Smooth muscle cell of the brain vasculature (primary cell): ENCODE measurements around the gene TMEM186.
"Not testable (repeated sequence)": the region's sequence is repeated elsewhere in the genome, so short reads cannot be mapped to it uniquely, and the experiment has no call there.

Experiments
- DNase-seq: peaks from one replicate; pipeline ENCODE4 v3.0.0-alpha.2; 2012; ENCODE audit warnings: low read depth, low spot score

The TMEM186 gene

DNA sequence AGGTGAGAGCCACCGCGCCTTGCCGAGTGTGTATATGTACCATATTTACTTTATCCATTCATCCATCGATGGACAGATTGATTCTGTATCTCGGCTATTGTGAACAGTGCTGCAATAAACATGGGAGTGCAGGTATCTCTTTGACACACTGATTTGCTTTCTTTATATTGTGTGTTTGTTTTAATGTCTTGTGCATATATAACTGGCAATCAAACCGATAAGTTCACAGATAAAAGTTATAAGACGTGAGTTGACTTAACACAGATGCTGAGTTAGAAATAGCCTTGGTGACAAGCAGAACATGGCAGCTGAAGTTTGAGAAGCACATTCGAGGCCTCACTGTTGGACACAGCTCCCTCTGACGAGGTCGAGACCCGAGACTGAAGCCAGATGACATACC is 23.2 kb downstream of the TMEM186 start:
- DNase-seq: no peak

DNA sequence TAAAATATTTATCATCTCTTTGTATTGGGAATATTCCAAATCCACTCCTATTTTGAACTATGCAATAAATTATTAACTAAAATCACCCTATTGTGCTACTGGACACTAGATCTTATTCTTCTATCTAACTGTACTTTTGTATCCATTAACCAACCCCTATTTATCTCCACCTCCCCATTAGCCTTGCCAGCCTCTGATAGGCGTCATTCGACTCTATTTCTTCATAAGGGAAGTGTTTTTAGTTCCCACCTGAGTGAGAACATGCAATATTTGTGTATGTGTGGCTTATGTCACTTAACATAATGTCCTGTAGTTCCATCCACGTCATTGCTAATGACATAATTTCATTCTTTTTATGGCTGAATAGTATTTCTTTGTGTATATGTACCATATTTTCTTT is 23.9 kb downstream of the TMEM186 start:
- DNase-seq: no peak

DNA sequence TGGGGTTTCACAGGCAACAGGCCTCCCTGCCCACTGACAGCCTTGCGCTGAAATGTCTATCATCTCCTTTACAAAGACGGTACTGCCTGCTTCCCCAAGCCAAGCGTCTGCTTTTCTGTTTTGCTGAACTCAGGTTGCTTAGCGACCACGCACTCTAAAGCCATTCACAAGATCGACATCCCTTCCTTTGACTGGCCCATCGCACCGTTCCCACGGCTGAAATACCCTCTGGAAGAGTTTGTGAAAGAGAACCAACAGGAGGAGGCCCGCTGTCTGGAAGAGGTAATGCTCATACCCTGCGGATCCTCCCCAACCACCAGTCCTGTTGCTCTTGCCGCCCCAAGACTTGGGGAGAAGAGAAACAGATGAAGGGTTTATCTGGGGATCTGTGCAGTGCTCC is 28.7 kb downstream of the TMEM186 start:
- DNase-seq: no peak

DNA sequence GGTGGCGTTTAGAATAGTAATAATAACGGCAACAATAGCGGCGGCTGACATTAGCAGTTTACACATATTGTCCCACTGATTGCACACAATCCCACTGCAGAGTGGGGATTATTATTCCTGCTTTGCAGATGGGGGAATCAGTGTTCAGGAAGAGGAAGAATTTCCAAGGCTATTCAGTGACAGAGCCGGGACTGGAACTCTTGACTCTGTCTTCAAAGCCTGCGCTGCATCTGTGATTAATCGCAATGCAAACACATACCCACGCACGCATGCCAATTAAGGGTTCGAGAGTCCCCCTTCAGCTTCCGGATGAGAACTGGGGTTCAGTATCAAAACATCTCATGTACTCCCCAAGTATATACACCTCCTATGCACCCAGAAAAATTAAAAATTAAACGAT is 29.2 kb downstream of the TMEM186 start:
- no peak for DNase-seq

DNA sequence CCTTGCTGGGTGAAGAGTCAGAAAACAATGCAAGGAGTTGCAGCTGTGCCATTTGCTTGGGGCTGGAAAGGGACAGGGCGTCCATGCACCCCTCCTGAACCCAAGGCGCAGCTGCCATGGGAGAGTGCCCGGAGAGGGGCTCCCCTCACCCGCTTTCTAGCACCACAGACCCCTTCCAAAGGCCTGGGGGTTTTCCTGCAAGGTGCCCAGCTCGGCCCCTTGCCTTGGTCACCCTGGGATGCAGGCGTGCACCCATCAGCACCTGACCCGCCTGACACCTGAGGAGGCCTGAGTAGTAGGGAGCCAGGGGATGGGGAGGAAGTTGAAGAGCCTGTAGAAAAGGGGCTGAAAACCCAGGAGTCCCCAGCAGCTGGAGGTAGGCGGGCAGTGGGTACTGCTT is 30.3 kb downstream of the TMEM186 start:
- DNase-seq: no peak

DNA sequence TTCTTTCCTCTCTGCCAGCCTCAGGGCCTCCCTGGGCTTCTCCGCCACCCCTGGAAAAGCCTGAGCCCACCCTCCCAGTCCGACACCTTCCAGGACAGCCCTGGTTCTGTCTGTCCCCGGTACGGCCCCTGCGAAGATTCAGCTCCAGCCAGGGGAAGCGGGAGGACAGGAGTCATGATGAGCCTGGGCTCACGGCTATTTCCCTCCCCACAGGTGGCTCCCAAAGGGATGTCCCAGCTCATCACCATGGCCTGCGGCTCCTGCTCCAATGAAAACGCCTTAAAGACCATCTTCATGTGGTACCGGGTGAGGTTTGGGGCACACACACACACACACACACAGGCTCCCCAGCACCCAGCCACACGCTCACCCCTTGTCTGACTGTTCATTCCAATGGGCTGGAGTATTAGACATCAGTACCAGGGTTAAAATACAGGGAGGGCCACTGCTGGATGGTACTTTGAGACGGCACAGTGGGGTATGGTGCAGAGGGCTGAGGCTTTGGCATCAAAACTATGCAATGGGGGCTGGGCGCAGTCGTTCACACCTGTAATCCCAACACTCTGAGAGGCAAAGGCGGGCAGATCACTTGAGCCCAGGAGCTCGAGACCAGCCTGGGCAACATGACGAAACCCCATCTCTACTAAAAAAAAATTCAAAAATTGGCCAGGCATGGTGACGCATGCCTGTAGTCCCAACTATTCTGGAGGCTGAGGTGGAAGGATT is 32.8 kb downstream of the TMEM186 start:
- DNase-seq: no peak

DNA sequence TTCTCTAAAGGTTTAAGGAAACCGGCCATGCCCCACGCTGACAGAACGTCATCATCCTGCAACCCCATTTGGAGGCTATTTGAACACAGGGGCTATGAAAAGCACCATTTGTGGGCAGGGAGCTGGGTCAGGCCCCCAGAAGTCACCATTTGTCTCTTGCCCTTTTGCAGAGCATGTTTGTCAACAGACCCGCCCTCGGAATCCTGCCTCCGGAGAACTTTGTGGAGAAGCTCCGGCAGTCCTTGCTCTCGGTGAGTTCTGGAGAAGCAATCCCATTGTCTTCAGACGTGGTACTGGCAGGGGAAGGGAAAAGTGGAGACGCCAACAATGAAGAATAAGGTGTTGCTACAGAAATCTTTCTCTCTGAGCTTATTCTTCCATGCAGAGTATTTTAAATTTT is 33.5 kb downstream of the TMEM186 start:
- DNase-seq: no peak

DNA sequence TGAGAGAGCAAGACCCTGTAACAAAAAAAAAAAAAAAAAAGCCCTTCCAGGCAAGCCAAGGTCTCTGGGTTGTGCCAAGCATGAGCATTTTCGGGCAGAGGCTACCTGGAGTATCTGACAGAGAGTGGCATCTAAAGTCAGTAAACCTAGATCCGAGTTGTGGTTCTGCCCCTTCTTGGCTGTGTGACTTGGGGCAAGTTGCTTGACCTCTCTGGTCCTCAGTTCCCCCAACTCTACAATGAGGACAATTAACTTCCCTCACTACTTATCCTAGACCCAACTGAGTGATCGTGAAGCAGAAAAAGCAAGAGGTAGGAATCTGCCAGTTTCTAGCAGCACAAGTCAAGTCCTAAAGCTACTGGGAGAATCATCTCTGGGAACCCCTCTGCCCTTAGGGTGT is 34.4 kb downstream of the TMEM186 start:
- DNase-seq: no peak

DNA sequence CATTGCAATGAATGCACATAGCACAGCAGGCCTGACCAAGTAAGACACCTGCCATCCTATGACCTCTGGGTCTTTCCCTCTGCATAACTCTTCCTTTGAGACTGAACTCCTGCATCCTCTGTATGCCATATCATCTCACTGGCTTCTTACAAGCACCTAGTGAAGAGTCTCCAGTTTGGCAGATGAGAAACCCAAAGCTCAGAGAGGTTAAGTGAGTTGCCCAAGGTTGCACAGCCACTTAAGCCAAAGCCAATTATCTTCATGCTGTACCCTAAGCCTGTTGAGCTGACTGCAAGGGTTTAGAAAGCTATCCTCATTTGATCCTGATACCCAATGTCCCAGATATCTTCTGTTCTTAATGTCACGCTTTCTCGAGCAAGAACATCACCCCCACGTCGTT is 35.2 kb downstream of the TMEM186 start:
- no peak for DNase-seq

DNA sequence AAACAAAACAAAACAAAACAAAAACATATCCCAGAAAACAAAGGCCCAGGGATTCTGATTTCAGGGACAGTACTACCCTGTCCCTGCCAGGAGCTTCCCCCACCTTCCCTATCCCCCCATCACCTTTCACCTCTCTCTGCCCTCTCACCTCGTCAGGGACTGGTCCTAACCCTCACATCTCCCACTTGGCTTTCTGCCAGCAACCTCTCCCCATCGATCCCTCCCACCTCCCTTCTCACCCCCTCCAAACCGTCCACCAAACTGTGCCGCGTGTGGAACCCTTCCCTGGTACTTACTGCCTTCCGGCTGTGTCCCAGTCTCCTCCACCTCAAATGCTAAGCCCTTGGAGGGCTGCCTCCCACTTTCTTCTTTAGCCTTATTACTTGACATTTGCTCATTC is 36.4 kb downstream of the TMEM186 start:
- DNase-seq: no peak

DNA sequence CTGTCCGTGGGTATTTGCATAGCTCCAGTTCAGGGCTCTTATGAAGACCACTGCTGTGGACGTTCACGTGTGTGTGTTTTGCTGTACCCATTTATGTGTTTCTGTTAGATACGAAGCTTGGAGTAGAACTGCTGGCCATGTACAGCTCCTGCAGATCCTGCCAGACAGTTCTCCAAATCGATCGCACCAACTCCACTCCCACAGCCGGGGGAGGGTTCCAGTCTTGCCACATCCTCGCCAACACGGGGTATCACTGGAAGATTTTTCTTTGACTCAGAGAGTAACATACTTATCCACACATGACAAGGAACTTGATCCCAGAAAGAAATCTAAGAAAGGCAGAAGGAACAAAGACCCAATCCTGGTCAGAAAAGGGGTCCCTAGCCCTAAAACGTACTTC is 37.4 kb downstream of the TMEM186 start:
- no peak for DNase-seq

DNA sequence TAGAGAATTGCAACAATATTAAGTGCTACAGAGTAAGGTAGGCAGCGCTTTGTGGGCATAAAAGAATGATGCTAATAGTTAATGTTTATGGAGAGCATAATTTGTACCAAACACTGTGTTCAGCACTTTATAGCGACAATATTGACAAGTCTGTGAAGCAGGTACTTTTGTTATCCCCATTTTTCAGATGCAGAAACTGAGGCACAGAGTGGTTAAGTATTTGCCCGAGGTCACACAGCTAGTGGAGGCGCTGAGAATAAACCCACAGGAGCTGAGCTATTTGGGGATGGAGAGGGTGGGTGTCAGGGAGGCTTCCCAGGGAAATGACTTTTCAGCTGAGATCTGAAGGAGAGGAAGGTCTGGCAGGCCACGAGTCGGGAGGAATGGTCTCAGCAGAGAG is 39.4 kb downstream of the TMEM186 start:
- DNase-seq: no peak

DNA sequence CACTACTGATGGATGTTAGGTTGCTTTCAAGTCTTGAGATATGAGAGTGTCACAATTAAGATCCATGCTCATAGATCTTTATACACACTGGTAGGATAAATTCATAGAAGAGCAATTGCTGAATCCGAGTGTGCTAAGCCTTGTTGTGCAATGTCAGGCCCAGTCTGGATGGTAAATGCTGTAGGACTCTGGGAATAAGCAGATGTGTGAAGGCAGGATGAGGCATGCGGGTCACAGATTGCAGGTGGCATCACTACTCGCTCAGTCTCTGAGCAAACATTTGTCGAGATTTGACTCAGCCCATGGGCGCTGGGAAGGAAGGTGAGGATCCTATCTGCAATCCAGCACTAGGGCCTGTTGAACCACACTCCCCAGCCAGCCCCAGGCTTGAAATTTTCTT is 40.7 kb downstream of the TMEM186 start:
- DNase-seq: no peak

DNA sequence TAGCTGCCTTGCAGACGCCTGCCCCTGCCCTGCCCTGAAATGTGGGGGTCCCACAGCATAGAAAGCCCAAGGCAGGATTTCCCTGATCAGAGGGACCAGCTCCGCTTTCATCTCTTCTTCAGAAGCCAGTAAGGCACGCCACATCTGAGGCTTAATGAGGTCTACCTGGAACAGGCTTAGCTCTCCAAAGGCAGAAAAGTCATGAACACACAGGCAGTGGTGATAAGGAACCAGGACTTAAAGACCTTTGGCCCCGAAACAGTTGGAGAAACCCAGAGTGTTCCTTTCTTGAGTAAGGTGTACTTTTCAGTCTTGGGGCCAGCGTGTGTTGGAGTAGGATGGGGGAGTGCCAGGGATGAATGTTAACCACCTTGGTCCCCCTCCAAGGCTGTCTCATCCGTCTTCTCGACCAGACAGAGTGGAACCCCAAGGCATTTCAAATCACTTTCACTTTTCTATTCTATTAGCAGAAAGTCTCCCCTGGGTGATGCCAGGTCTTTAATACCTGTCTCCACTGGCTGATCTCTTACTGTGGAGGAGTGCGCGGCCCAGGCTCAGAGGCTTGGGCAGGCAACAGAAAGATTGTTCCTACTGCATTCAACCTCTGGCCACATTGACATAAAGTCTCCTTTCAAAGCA is 43.9 kb downstream of the TMEM186 start:
- DNase-seq: no peak

DNA sequence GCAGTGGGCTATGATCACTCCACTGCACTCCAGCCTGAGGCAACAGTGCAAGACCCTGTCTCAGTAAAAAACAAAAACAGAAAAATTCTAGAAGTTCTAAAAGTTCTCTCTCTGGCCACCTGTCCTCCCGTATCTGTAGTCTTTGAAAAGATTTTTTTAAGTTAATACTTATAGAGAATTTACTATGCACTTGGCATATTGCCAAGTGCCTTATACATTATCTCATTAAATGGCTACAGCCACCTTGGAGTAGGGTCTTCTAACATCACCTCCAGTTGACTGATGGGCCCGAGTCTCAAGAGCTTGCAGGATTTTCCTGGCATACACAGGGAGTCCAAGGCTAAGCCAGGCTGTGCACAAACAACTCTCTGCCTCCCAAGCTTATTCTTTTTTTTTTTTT is 44.7 kb downstream of the TMEM186 start:
- no peak for DNase-seq

DNA sequence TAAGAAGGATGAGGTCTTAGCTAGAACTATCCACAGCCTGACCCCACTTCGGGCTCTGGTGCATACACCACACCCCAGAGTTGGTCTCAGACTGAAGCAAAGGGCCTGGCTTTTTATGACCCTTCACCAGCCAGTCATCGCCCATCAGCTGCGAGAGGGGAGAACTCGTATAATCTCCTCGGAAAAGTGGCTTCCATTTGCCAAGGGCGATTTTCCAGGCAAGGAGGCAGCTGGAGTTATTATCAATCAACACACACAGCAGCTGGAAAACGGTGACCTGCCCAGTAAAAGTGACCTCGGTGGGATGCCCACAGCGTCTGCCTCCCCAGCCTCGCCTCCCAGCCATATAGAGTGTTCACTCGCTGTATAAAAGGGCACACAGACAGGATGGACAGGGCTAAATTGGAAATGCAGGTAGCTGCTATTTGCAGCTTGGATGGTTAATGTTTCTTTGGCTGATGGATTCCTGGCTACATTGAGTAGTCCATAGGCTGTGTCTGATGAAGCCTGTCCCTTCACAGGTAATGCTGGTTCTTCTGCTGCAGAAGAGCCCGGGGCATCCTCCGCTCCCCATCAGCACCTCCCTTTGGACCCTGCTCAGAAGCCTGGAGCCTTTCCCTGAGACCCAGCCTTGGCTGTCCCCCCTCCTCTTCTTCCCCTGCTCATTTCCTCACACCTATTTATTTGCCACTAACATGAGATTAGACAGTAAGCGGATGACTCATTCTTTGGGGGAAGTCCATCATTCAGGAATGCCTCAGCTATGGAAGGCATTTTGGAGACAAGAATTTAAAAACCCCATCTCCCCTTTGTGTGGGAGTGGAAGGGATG is 45.7 kb downstream of the TMEM186 start:
- no peak for DNase-seq

DNA sequence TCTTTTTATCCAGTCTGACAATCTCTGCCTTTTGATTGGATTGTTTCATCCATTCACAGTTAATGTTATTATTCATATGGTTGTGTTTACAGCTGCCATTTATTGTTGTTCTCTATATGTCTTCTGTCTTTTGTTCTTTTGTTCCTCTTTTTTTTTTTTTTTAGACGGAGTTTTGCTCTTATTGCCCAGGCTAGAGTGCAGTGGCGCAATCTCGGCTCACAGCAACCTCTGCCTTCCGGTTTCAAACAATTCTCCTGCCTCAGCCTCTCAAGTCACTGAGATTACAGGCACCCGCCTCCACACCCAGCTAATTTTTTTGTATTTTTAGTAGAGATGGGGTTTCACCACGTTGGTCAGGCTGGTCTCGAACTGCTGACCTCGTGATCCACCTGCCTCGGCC is 48.5 kb downstream of the TMEM186 start:
- not testable (repeated sequence) for DNase-seq
